GM12878 (cell line): ENCODE results near the gene LDLRAD4. TPM values are rescaled to one million over a fixed set of nuclear protein-coding genes. Genes with fewer than 3 reads are reported as not detected.

Experiments
- ATAC-seq: fragments of 200-7000 bp; cut with Tn5 transposase; 3 replicates; pipeline ENCODE4 v1.9.1; 2020; ENCODE audit warnings: mild to moderate bottlenecking, moderate library complexity
- BruUV-seq: library from RNA; stranded (reverse); fragments of 400-500 nt; replicated peaks from 2 replicates; lab custom pipeline; 2021; lab: Mats Ljungman, UMichigan
- CTCF ChIA-PET: fragments of 300-600 bp; sonication (Branson Sonifier 250); formaldehyde crosslinking; extraction: SDS; loops from one replicate; lab custom pipeline; 2021; ENCODE audit warnings: inconsistent platforms; lab: Yijun Ruan, JAX
- POLR2A ChIA-PET: fragments of 350-600 bp; formaldehyde crosslinking; extraction: SDS; loops from one replicate; lab custom pipeline; 2021; ENCODE audit warnings: inconsistent platforms; lab: Charles Lee
- RAD21 ChIA-PET: fragments of 300-600 bp; sonication (Branson Sonifier 250); formaldehyde crosslinking; loops from one replicate; lab custom pipeline; 2023; ENCODE audit warnings: antibody characterized with exemption; ENCODE audit not compliant: unreplicated experiment; lab: Charles Lee
- SMC1A ChIA-PET: fragments of 300-600 bp; sonication (Branson Sonifier 250); formaldehyde crosslinking; loops from one replicate; lab custom pipeline; 2023; ENCODE audit not compliant: unreplicated experiment, uncharacterized antibody; lab: Charles Lee
- DNase-seq: peaks from one replicate; pipeline ENCODE4 v3.0.0-alpha.2; 2011; ENCODE audit warnings: low read depth, low spot score
- FAIRE-seq: peaks from 3 replicates; lab custom pipeline; 2011; peaks lifted over from hg19 to GRCh38; lab: Jason Lieb, UNC
- H2AFZ ChIP-seq: 2 replicates; pipeline ENCODE4 v1.6.0; 2011; ENCODE audit warnings: low read depth, low read length, control low read depth; ENCODE audit not compliant: control insufficient read depth
- H3K27ac ChIP-seq: 2 replicates; pipeline ENCODE4 v1.5.1; 2011; ENCODE audit warnings: control low read depth; ENCODE audit not compliant: control insufficient read depth, insufficient read depth
- H3K27me3 ChIP-seq, 2 experiments: replicated peaks in 1 of 2; 2 replicates each; pipeline versions ENCODE4 v1.6.0 to v1.6.1; 2011; ENCODE audit warnings: low read length in 1 of 2; ENCODE audit not compliant: control insufficient read depth in 2 of 2, insufficient read depth in 2 of 2
- H3K36me3 ChIP-seq, 2 experiments: 2 replicates each; pipeline ENCODE4 v1.5.1; 2011; ENCODE audit warnings: low read length in 1 of 2; ENCODE audit not compliant: control insufficient read depth in 2 of 2, insufficient read depth in 2 of 2
- H3K4me1 ChIP-seq: 2 replicates; pipeline ENCODE4 v1.6.1; 2011; ENCODE audit warnings: mild to moderate bottlenecking, low read length, moderate library complexity, mixed read lengths; ENCODE audit not compliant: control insufficient read depth, insufficient read depth
- H3K4me2 ChIP-seq: 2 replicates; pipeline ENCODE4 v1.6.0; 2011; ENCODE audit warnings: control low read depth; ENCODE audit not compliant: control insufficient read depth, insufficient read depth
- H3K4me3 ChIP-seq: fragments of 200-600 bp; sonication (generic); 2 replicates; pipeline ENCODE4 v1.5.1; 2016
- H3K79me2 ChIP-seq: 2 replicates; pipeline ENCODE4 v1.6.0; 2011; ENCODE audit warnings: low read length; ENCODE audit not compliant: control insufficient read depth, insufficient read depth
- H3K9ac ChIP-seq: 2 replicates; pipeline ENCODE4 v1.8.0; 2011; ENCODE audit warnings: low read length, control low read depth, mixed read lengths; ENCODE audit not compliant: control insufficient read depth, insufficient read depth
- H3K9me3 ChIP-seq: replicated peaks from 3 replicates; pipeline ENCODE4 v1.5.1; 2011; ENCODE audit warnings: mild to moderate bottlenecking, low read length; ENCODE audit not compliant: control insufficient read depth, insufficient read depth
- H4K20me1 ChIP-seq: 2 replicates; pipeline ENCODE4 v1.6.0; 2011; ENCODE audit not compliant: control insufficient read depth, insufficient read depth
- ATF3 ChIP-seq: IDR thresholded peaks from 2 replicates; pipeline ENCODE4 v1.6.1; 2011; ENCODE audit warnings: low read depth, mild to moderate bottlenecking, low read length, moderate library complexity, borderline replicate concordance; ENCODE audit errors: extremely low read depth
- BHLHE40 ChIP-seq, 2 experiments: fragments of 450-650 bp in 1 of 2; IDR thresholded peaks; 2 replicates each; pipeline ENCODE4 v1.6.1; 2011 to 2017; ENCODE audit warnings: low read depth in 2 of 2, borderline replicate concordance in 1 of 2, improper control_type of control experiment in 1 of 2, low read length in 1 of 2, mild to moderate bottlenecking in 1 of 2
- CBFB ChIP-seq: IDR thresholded peaks from 2 replicates; pipeline ENCODE4 v1.6.1; 2016; ENCODE audit warnings: antibody characterized with exemption, low read depth
- E2F8 ChIP-seq: fragments of 450-650 bp; IDR thresholded peaks from 2 replicates; pipeline ENCODE4 v1.6.1; 2018; ENCODE audit warnings: mild to moderate bottlenecking, low read depth, moderate library complexity; ENCODE audit not compliant: partially characterized antibody
- KAT2A ChIP-seq: conservative IDR thresholded peaks from 2 replicates; pipeline ENCODE4 v1.6.1; 2011; ENCODE audit warnings: low read depth, low read length; ENCODE audit not compliant: control insufficient read depth
- NBN ChIP-seq: fragments of 450-650 bp; IDR thresholded peaks from 2 replicates; pipeline ENCODE4 v1.6.1; 2016
- NR2C2 ChIP-seq: IDR thresholded peaks from 2 replicates; pipeline ENCODE4 v1.6.1; 2011; ENCODE audit warnings: borderline replicate concordance, low read depth; ENCODE audit not compliant: control insufficient read depth, insufficient read length
- RAD51 ChIP-seq: fragments of 450-650 bp; IDR thresholded peaks from 2 replicates; pipeline ENCODE4 v1.6.1; 2016; ENCODE audit warnings: moderate library complexity, mild to moderate bottlenecking, inconsistent platforms
- RFX5 ChIP-seq: IDR thresholded peaks from 2 replicates; pipeline ENCODE4 v1.6.1; 2011; ENCODE audit warnings: low read depth, low read length, improper control_type of control experiment
- SIN3A ChIP-seq: IDR thresholded peaks from 2 replicates; pipeline ENCODE4 v1.6.1; 2012; ENCODE audit warnings: low read depth, low read length, improper control_type of control experiment
- SMAD5 ChIP-seq: IDR thresholded peaks from 2 replicates; pipeline ENCODE4 v1.6.1; 2016; ENCODE audit warnings: antibody characterized with exemption, low read depth
- STAT3 ChIP-seq: IDR thresholded peaks from 2 replicates; pipeline ENCODE4 v1.6.1; 2011; ENCODE audit warnings: low read depth, low read length, improper control_type of control experiment
- WRNIP1 ChIP-seq: IDR thresholded peaks from 2 replicates; pipeline ENCODE4 v1.6.1; 2011; ENCODE audit warnings: low read depth, low read length, improper control_type of control experiment, borderline replicate concordance
- ZBTB11 ChIP-seq: fragments of 450-650 bp; formaldehyde crosslinking; IDR thresholded peaks from 2 replicates; pipeline ENCODE4 v1.5.0; 2022; ENCODE audit warnings: mild to moderate bottlenecking, missing genetic modification characterization
- ZNF687 ChIP-seq: fragments of 450-650 bp; IDR thresholded peaks from 2 replicates; pipeline ENCODE4 v1.6.1; 2017; ENCODE audit warnings: mild to moderate bottlenecking, moderate library complexity
- in situ Hi-C: fragments of 300-500 bp; cut with MboI; formaldehyde crosslinking; loops from 9 replicates; pipeline ENCODE4 v1.14.3; 2018; ENCODE audit warnings: mixed read lengths
- intact Hi-C: fragments of 100-400 bp; cut with micrococcal nuclease; formaldehyde crosslinking; loops from one replicate; pipeline ENCODE4 v1.14.2; 2022; ENCODE audit not compliant: unreplicated experiment
- polyA plus RNA-seq, 11 experiments: library from polyadenylated mRNA; depleted of rRNA in 4 of 11; unstranded in 6 of 11; stranded (reverse) in 5 of 11; fragments of >200 nt; fragmentation: Nextera tagmentation in 4 of 11; fragmentation: Illumina TruSeq in 1 of 11; extraction: Ambion mirVana in 4 of 11; extraction: Trizol in 1 of 11; gene quantifications; 1 replicate in 1 of 11; 2 replicates in 10 of 11; pipeline versions ENCODE4 v1.2.1 to v1.2.3, GENCODE V29; 2011 to 2016; ENCODE audit warnings: inconsistent platforms in 2 of 11, missing spikeins in 2 of 11, low read depth in 1 of 11
- total RNA-seq, 4 experiments: library from RNA; depleted of rRNA in 3 of 4; stranded (reverse); fragments of >200 nt in 3 of 4; fragmentation: Illumina TruSeq in 1 of 4; extraction: Trizol in 1 of 4; gene quantifications; 2 replicates each; pipeline versions ENCODE4 v1.2.1 to v1.2.3, GENCODE V29; 2013 to 2021

Gene LDLRAD4
- total and polyA plus RNA-seq, 10 of the 15 experiments (the other 5 are each of a cell fraction or from before 2014, with no cell fraction given), result 2.7 to 16.8 (median 11.2) TPM

GRCh38 chr18:13410471-13410870 is 191.9 kb downstream of the LDLRAD4 start:
- H3K27ac ChIP-seq, result no peak overlapping the region
- in situ Hi-C loops, result no loop called here
- ChIA-PET POLR2A (no interaction called here), SMC1A (no interaction called here), CTCF (no interaction called here), RAD21 (no interaction called here)
- H3K4me1 ChIP-seq, result no peaks in the 10 kb centered on the region
- H3K9me3 ChIP-seq, result peaks cover 3% of the 10 kb centered on the region; the same call in 1 of the 3 replicates
- intact Hi-C loops, result loop anchor here (10.0 kb wide), 1 partner anchor 166 kb away; no protein-coding TSS in a partner anchor
- no peak overlapping the region for H3K4me2 ChIP-seq
- no peaks in the 10 kb centered on the region for H3K79me2 ChIP-seq
- FAIRE-seq (no peak), ATAC-seq (no peak), DNase-seq (no peak)
- TF ChIP-seq STAT3 (no peak), NBN (no peak), ATF3 (no peak), NR2C2 (no peak), SMAD5 (no peak), SIN3A (no peak), KAT2A (no peak), CBFB (no peak), RFX5 (no peak), RAD51 (no peak), WRNIP1 (no peak), ZBTB11 (no peak), E2F8 (no peak), BHLHE40 (IDR thresholded peaks at IDR 0.05; ENCODE audit: borderline replicate concordance in 1 of 2, low read depth in 2 of 2, low read length in 1 of 2) (no peak), ZNF687 (no peak)
- no peak overlapping the region for H3K4me3 ChIP-seq
- H3K36me3 ChIP-seq, result no peaks in the 10 kb centered on the region
- no TSS peak for BruUV-seq
- no peak overlapping the region for H3K9ac ChIP-seq
- no peaks in the 10 kb centered on the region for H4K20me1 ChIP-seq
- no peak overlapping the region for H2AFZ ChIP-seq
- no peaks in the 10 kb centered on the region; a peak in 2 of 4 replicates for H3K27me3 ChIP-seq
